HL-60 (cell line): ENCODE data around the gene SLC22A17.

Experiments used
- GABPA ChIP-seq: IDR thresholded peaks from 2 replicates; pipeline ENCODE4 v1.6.1; 2012; ENCODE audit warnings: low read depth
- POLR2AphosphoS5 ChIP-seq: IDR thresholded peaks from 2 replicates; pipeline ENCODE4 v1.6.1; 2012; ENCODE audit warnings: low read depth
- TF ChIP-seq, protein P1 (sequence below): IDR thresholded peaks from one replicate; pipeline ENCODE4 v1.5.1; 2011; ENCODE audit warnings: low read length, control low read depth, inconsistent platforms; ENCODE audit not compliant: insufficient read depth
- TF ChIP-seq, protein P2 (sequence below): IDR thresholded peaks from 2 replicates; pipeline ENCODE4 v1.6.1; 2012; ENCODE audit warnings: low read depth; ENCODE audit not compliant: insufficient replicate concordance

GRCh38 chr14:23364164-23365035 is 11.7 kb upstream of the SLC22A17 start:
- TF ChIP-seq, protein P1, sequence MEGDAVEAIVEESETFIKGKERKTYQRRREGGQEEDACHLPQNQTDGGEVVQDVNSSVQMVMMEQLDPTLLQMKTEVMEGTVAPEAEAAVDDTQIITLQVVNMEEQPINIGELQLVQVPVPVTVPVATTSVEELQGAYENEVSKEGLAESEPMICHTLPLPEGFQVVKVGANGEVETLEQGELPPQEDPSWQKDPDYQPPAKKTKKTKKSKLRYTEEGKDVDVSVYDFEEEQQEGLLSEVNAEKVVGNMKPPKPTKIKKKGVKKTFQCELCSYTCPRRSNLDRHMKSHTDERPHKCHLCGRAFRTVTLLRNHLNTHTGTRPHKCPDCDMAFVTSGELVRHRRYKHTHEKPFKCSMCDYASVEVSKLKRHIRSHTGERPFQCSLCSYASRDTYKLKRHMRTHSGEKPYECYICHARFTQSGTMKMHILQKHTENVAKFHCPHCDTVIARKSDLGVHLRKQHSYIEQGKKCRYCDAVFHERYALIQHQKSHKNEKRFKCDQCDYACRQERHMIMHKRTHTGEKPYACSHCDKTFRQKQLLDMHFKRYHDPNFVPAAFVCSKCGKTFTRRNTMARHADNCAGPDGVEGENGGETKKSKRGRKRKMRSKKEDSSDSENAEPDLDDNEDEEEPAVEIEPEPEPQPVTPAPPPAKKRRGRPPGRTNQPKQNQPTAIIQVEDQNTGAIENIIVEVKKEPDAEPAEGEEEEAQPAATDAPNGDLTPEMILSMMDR = no peak
- no peak for TF ChIP-seq POLR2AphosphoS5
- TF ChIP-seq, protein P2, sequence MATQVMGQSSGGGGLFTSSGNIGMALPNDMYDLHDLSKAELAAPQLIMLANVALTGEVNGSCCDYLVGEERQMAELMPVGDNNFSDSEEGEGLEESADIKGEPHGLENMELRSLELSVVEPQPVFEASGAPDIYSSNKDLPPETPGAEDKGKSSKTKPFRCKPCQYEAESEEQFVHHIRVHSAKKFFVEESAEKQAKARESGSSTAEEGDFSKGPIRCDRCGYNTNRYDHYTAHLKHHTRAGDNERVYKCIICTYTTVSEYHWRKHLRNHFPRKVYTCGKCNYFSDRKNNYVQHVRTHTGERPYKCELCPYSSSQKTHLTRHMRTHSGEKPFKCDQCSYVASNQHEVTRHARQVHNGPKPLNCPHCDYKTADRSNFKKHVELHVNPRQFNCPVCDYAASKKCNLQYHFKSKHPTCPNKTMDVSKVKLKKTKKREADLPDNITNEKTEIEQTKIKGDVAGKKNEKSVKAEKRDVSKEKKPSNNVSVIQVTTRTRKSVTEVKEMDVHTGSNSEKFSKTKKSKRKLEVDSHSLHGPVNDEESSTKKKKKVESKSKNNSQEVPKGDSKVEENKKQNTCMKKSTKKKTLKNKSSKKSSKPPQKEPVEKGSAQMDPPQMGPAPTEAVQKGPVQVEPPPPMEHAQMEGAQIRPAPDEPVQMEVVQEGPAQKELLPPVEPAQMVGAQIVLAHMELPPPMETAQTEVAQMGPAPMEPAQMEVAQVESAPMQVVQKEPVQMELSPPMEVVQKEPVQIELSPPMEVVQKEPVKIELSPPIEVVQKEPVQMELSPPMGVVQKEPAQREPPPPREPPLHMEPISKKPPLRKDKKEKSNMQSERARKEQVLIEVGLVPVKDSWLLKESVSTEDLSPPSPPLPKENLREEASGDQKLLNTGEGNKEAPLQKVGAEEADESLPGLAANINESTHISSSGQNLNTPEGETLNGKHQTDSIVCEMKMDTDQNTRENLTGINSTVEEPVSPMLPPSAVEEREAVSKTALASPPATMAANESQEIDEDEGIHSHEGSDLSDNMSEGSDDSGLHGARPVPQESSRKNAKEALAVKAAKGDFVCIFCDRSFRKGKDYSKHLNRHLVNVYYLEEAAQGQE = no peak
- TF ChIP-seq GABPA = no peak
